Measurements from ENCODE around the gene ALCAM. TPM values are rescaled to one million over a fixed set of nuclear protein-coding genes. Genes with fewer than 3 reads are reported as not detected.
"Not testable (repeated sequence)": the region's sequence is repeated elsewhere in the genome, so short reads cannot be mapped to it uniquely, and the experiment has no call there.

Gene ALCAM
- total RNA-seq, 4 donors from 2014 or later, result 9.4 to 25.9 (median 16.6) TPM

GRCh38 chr3:105399611-105400010 lies 32.9 kb downstream of the ALCAM start:
- 75 to 95% methylated on average over 1 of the region's 1 CpG for WGBS, 2 donors (ENCODE audit: low coverage in 1 of 2)
- H3K27me3 ChIP-seq, result no peaks in the 10 kb centered on the region
- H3K4me1 ChIP-seq, result no peaks in the 10 kb centered on the region
- H3K27ac ChIP-seq, result no peak overlapping the region
- no peaks in the 10 kb centered on the region for H3K9me3 ChIP-seq
- DNase-seq, result no peak
- H3K36me3 ChIP-seq, result no peaks in the 10 kb centered on the region
- intact Hi-C loops (cut with DNase I; ENCODE audit: low total_unique reads), result no loop called here
- in situ Hi-C loops (cut with MboI; ENCODE audit: low pct_ligation_motif_present in 1 of 4, low pct_unique_long_range_greater_than_20kb in 1 of 4, low sequenced_read_pairs in 3 of 4), result no loop called here
- TF ChIP-seq, protein P1, sequence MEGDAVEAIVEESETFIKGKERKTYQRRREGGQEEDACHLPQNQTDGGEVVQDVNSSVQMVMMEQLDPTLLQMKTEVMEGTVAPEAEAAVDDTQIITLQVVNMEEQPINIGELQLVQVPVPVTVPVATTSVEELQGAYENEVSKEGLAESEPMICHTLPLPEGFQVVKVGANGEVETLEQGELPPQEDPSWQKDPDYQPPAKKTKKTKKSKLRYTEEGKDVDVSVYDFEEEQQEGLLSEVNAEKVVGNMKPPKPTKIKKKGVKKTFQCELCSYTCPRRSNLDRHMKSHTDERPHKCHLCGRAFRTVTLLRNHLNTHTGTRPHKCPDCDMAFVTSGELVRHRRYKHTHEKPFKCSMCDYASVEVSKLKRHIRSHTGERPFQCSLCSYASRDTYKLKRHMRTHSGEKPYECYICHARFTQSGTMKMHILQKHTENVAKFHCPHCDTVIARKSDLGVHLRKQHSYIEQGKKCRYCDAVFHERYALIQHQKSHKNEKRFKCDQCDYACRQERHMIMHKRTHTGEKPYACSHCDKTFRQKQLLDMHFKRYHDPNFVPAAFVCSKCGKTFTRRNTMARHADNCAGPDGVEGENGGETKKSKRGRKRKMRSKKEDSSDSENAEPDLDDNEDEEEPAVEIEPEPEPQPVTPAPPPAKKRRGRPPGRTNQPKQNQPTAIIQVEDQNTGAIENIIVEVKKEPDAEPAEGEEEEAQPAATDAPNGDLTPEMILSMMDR (IDR thresholded peaks at IDR 0.05), result no peak
- no peak overlapping the region for H3K4me3 ChIP-seq

DNA sequence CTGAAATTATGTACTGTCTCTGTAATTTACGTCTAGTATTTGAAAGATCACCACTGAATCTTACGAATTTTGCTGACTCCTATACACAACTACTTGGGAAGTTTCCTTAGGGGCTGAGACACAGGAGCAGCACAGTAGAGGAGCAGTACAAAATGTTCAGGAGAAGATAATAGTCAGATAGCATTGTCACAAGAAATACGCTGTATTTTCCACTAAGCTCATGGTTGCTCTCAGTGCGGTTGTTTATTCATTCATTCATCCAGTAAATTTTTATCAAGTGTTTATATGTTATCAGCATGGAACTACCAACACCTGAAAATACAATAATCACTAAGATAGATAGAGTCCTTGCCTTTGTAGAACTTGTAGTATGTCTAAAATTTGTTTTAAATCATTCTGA lies 34.5 kb downstream of the ALCAM start:
- 96 to 97% methylated on average over 4 of the region's 4 CpGs for WGBS, 2 donors (ENCODE audit: low coverage in 1 of 2)
- Histone ChIP-seq H3K4me1 (no peaks in the 10 kb centered on the region), H3K36me3 (no peaks in the 10 kb centered on the region), H3K27me3 (no peaks in the 10 kb centered on the region), H3K4me3 (no peak overlapping the region), H3K9me3 (no peaks in the 10 kb centered on the region), H3K27ac (no peak overlapping the region)
- in situ Hi-C loops (cut with MboI; ENCODE audit: low pct_ligation_motif_present in 1 of 4, low pct_unique_long_range_greater_than_20kb in 1 of 4, low sequenced_read_pairs in 3 of 4), result no loop called here
- no peak for DNase-seq
- intact Hi-C loops (cut with DNase I; ENCODE audit: low total_unique reads), result no loop called here
- no peak for TF ChIP-seq POLR2A (IDR thresholded peaks at IDR 0.05)
- no peak for TF ChIP-seq EP300 (IDR thresholded peaks at IDR 0.05; ENCODE audit: low read depth)
- TF ChIP-seq, protein P1 (IDR thresholded peaks at IDR 0.05), result no peak
- TF ChIP-seq POLR2AphosphoS5 (IDR thresholded peaks at IDR 0.05), result no peak

GRCh38 chr3:105401691-105402149 lies 35.0 kb downstream of the ALCAM start:
- H3K9me3 ChIP-seq, result no peaks in the 10 kb centered on the region
- no peaks in the 10 kb centered on the region for H3K36me3 ChIP-seq
- no peak for DNase-seq
- no peak overlapping the region for H3K4me3 ChIP-seq
- H3K27me3 ChIP-seq, result no peaks in the 10 kb centered on the region
- TF ChIP-seq, protein P1 (IDR thresholded peaks at IDR 0.05), result no peak
- TF ChIP-seq POLR2A (IDR thresholded peaks at IDR 0.05), result no peak
- TF ChIP-seq POLR2AphosphoS5 (IDR thresholded peaks at IDR 0.05), result no peak
- no peak for TF ChIP-seq EP300 (IDR thresholded peaks at IDR 0.05; ENCODE audit: low read depth)
- in situ Hi-C loops (cut with MboI; ENCODE audit: low pct_ligation_motif_present in 1 of 4, low pct_unique_long_range_greater_than_20kb in 1 of 4, low sequenced_read_pairs in 3 of 4), result no loop called here
- no peak overlapping the region for H3K27ac ChIP-seq
- intact Hi-C loops (cut with DNase I; ENCODE audit: low total_unique reads), result no loop called here
- WGBS, 2 donors (ENCODE audit: low coverage in 1 of 2), result 66 to 72% methylated on average over 2 of the region's 2 CpGs
- no peaks in the 10 kb centered on the region for H3K4me1 ChIP-seq

GRCh38 chr3:105402287-105402801 lies 35.6 kb downstream of the ALCAM start:
- DNase-seq, result no peak
- Histone ChIP-seq H3K9me3 (no peaks in the 10 kb centered on the region), H3K4me3 (no peak overlapping the region), H3K36me3 (no peaks in the 10 kb centered on the region), H3K27me3 (no peaks in the 10 kb centered on the region), H3K4me1 (no peaks in the 10 kb centered on the region), H3K27ac (no peak overlapping the region)
- TF ChIP-seq POLR2A (IDR thresholded peaks at IDR 0.05) (no peak), EP300 (IDR thresholded peaks at IDR 0.05; ENCODE audit: low read depth) (no peak), POLR2AphosphoS5 (IDR thresholded peaks at IDR 0.05) (no peak)
- TF ChIP-seq, protein P1 (IDR thresholded peaks at IDR 0.05), result no peak
- 92% methylated on average over 6 of the region's 6 CpGs; no CpG with 5 or more reads in 1 of the 2 donors for WGBS, 2 donors (ENCODE audit: low coverage in 1 of 2)
- in situ Hi-C loops (cut with MboI; ENCODE audit: low pct_ligation_motif_present in 1 of 4, low pct_unique_long_range_greater_than_20kb in 1 of 4, low sequenced_read_pairs in 3 of 4), result no loop called here
- intact Hi-C loops (cut with DNase I; ENCODE audit: low total_unique reads), result no loop called here

DNA sequence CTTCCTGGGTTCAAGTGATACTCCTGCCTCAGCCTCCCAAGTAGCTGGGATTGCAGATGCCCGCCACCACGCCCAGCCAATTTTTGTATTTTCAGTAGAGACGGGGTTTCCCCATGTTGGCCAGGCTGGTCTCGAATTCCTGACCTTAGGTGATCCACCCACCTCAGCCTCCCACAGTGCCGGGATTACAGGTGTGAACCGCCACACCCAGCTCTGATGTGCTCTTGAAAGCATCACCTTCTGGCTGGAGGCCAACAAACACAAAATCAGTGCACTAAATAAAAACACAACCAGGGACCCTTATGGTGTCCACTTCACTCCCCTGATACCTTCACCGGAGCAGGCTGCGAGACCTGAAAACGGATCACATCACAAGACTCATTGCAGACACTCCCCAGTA lies 36.3 kb downstream of the ALCAM start:
- H3K36me3 ChIP-seq; H3K27me3 ChIP-seq; DNase-seq; H3K27ac ChIP-seq; in situ Hi-C loops (cut with MboI; ENCODE audit: low pct_ligation_motif_present in 1 of 4, low pct_unique_long_range_greater_than_20kb in 1 of 4, low sequenced_read_pairs in 3 of 4); intact Hi-C loops (cut with DNase I; ENCODE audit: low total_unique reads); H3K4me3 ChIP-seq; H3K4me1 ChIP-seq; H3K9me3 ChIP-seq: not testable (repeated sequence)
- WGBS, 2 donors (ENCODE audit: low coverage in 1 of 2), result 91% methylated on average over 9 of the region's 9 CpGs; no CpG with 5 or more reads in 1 of the 2 donors

Data from transverse colon (tissue), 4 donors.